ENCODE measurements around the gene PSMD7.

PSMD7 gene

GRCh38 chr16:74261068-74261467 is 35.5 kb upstream of the PSMD7 start:
- TF ChIP-seq CTCF (IDR thresholded peaks at IDR 0.05; ENCODE audit: insufficient read depth, low read length), result no peak
- no peak for TF ChIP-seq POLR2AphosphoS5 (IDR thresholded peaks at IDR 0.05; ENCODE audit: low read depth)
- TF ChIP-seq, protein P1, sequence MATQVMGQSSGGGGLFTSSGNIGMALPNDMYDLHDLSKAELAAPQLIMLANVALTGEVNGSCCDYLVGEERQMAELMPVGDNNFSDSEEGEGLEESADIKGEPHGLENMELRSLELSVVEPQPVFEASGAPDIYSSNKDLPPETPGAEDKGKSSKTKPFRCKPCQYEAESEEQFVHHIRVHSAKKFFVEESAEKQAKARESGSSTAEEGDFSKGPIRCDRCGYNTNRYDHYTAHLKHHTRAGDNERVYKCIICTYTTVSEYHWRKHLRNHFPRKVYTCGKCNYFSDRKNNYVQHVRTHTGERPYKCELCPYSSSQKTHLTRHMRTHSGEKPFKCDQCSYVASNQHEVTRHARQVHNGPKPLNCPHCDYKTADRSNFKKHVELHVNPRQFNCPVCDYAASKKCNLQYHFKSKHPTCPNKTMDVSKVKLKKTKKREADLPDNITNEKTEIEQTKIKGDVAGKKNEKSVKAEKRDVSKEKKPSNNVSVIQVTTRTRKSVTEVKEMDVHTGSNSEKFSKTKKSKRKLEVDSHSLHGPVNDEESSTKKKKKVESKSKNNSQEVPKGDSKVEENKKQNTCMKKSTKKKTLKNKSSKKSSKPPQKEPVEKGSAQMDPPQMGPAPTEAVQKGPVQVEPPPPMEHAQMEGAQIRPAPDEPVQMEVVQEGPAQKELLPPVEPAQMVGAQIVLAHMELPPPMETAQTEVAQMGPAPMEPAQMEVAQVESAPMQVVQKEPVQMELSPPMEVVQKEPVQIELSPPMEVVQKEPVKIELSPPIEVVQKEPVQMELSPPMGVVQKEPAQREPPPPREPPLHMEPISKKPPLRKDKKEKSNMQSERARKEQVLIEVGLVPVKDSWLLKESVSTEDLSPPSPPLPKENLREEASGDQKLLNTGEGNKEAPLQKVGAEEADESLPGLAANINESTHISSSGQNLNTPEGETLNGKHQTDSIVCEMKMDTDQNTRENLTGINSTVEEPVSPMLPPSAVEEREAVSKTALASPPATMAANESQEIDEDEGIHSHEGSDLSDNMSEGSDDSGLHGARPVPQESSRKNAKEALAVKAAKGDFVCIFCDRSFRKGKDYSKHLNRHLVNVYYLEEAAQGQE (IDR thresholded peaks at IDR 0.05; ENCODE audit: insufficient replicate concordance, low read depth), result no peak
- TF ChIP-seq GABPA (IDR thresholded peaks at IDR 0.05; ENCODE audit: low read depth), result no peak
- TF ChIP-seq SPI1 (IDR thresholded peaks at IDR 0.05; ENCODE audit: borderline replicate concordance, low read depth), result no peak
- DNase-seq (ENCODE audit: low read depth in 1 of 2, low spot score in 1 of 2), result no peak
- Histone ChIP-seq H3K4me3 (replicated peaks; ENCODE audit: insufficient read depth, low read length) (no peak overlapping the region), H3K27me3 (ENCODE audit: insufficient read depth, poor library complexity, severe bottlenecking) (no peaks in the 10 kb centered on the region), H3K27ac (replicated peaks) (no peak overlapping the region)

- Histone ChIP-seq H3K27me3 (ENCODE audit: insufficient read depth, poor library complexity, severe bottlenecking) (no peaks in the 10 kb centered on the region), H3K27ac (replicated peaks) (no peak overlapping the region), H3K4me3 (replicated peaks; ENCODE audit: insufficient read depth, low read length) (no peak overlapping the region)
- no peak for DNase-seq (ENCODE audit: low read depth in 1 of 2, low spot score in 1 of 2)
- TF ChIP-seq GABPA (IDR thresholded peaks at IDR 0.05; ENCODE audit: low read depth) (no peak), CTCF (IDR thresholded peaks at IDR 0.05; ENCODE audit: insufficient read depth, low read length) (no peak), SPI1 (IDR thresholded peaks at IDR 0.05; ENCODE audit: borderline replicate concordance, low read depth) (no peak), POLR2AphosphoS5 (IDR thresholded peaks at IDR 0.05; ENCODE audit: low read depth) (no peak)
- TF ChIP-seq, protein P1 (IDR thresholded peaks at IDR 0.05; ENCODE audit: insufficient replicate concordance, low read depth), result no peak
Measured at GRCh38 chr16:74264811-74265210, 31.8 kb upstream of the PSMD7 start.

DNA sequence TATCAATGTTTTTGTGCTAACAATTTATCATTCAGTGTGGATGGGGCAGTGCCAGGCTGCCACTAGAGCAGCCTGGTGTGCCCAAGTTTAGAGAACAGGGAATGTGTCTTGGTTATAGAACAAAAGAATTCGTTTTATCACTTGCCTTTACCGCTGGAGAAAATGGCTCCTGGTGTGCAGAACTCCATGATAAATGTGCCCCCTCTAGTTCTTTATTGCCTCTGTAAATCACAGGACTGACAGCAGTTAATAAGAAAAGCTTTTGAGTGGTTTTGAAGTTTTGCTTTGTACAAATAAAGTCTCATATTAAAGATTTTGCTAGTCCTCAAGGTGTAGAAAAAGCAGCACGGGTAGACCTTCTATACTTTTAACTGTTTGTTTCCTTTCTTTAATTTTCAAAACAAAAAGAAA is 28.2 kb upstream of the PSMD7 start:
- no peak overlapping the region for H3K27ac ChIP-seq (replicated peaks)
- TF ChIP-seq GABPA (IDR thresholded peaks at IDR 0.05; ENCODE audit: low read depth), result no peak
- TF ChIP-seq, protein P1 (IDR thresholded peaks at IDR 0.05; ENCODE audit: insufficient replicate concordance, low read depth), result no peak
- H3K27me3 ChIP-seq (ENCODE audit: insufficient read depth, poor library complexity, severe bottlenecking), result no peaks in the 10 kb centered on the region
- no peak overlapping the region for H3K4me3 ChIP-seq (replicated peaks; ENCODE audit: insufficient read depth, low read length)
- no peak for DNase-seq (ENCODE audit: low read depth in 1 of 2, low spot score in 1 of 2)

- no peak overlapping the region for H3K27ac ChIP-seq (replicated peaks)
- H3K4me3 ChIP-seq (replicated peaks; ENCODE audit: insufficient read depth, low read length), result no peak overlapping the region
- TF ChIP-seq SPI1 (IDR thresholded peaks at IDR 0.05; ENCODE audit: borderline replicate concordance, low read depth), result no peak
- no peak for TF ChIP-seq POLR2AphosphoS5 (IDR thresholded peaks at IDR 0.05; ENCODE audit: low read depth)
- TF ChIP-seq, protein P1 (IDR thresholded peaks at IDR 0.05; ENCODE audit: insufficient replicate concordance, low read depth), result no peak
- TF ChIP-seq CTCF (IDR thresholded peaks at IDR 0.05; ENCODE audit: insufficient read depth, low read length), result no peak
- no peak for TF ChIP-seq GABPA (IDR thresholded peaks at IDR 0.05; ENCODE audit: low read depth)
- DNase-seq (ENCODE audit: low read depth in 1 of 2, low spot score in 1 of 2), result no peak
- no peaks in the 10 kb centered on the region for H3K27me3 ChIP-seq (ENCODE audit: insufficient read depth, poor library complexity, severe bottlenecking)
Measured at GRCh38 chr16:74271872-74272271, 24.7 kb upstream of the PSMD7 start.

Data from HL-60 (cell line).